Right lobe of liver (tissue), 4 donors: Measurements from ENCODE around the gene DMTF1.

Experiments
- CTCF ChIP-seq, 4 donors: fragments of 200-600 bp in 3 of 4; fragments of 450-650 bp in 1 of 4; IDR thresholded peaks; one replicate each; pipeline versions ENCODE4 v1.5.1 to v1.8.0; 2016 to 2022; ENCODE audit warnings: antibody characterized with exemption in 4 of 4, mild to moderate bottlenecking in 2 of 4
- POLR2A ChIP-seq: fragments of 450-650 bp; IDR thresholded peaks from one replicate; pipeline ENCODE4 v1.6.1; 2017; ENCODE audit warnings: antibody characterized with exemption, mild to moderate bottlenecking
- donor health status: DM: no; HTN: no; CAD: no.
- donor health status: DM: no; HTN: no; CAD: no.
- donor health status: DM: no; HTN: yes; CAD: no.

GRCh38 chr7:87159538-87159937, 7.3 kb downstream of the DMTF1 start:
- TF ChIP-seq CTCF (IDR thresholded peaks at IDR 0.05) (no peak), POLR2A (no peak)
